K562 (cell line): ENCODE results near the gene PROM2. TPM values are rescaled to one million over a fixed set of nuclear protein-coding genes. Genes with fewer than 3 reads are reported as not detected.

Source experiments
- ATAC-seq: fragments of 200-7000 bp; cut with Tn5 transposase; 3 replicates; pipeline ENCODE4 v1.9.1; 2020; ENCODE audit warnings: moderate library complexity
- BruUV-seq: library from RNA; stranded (reverse); fragments of 400-500 nt; replicated peaks from 2 replicates; lab custom pipeline; 2021; lab: Mats Ljungman, UMichigan
- CTCF ChIA-PET: fragments of 300-600 bp; formaldehyde crosslinking; extraction: SDS; loops from one replicate; lab custom pipeline; 2021; ENCODE audit warnings: low intra/inter-chr PET ratio; lab: Yijun Ruan, JAX
- POLR2A ChIA-PET: fragments of 300-600, 350-650 bp; sonication (Branson Sonifier 250); formaldehyde crosslinking; extraction: SDS; loops from one replicate; lab custom pipeline; 2021; ENCODE audit warnings: antibody characterized with exemption, inconsistent platforms; lab: Yijun Ruan, JAX
- DNase-seq, 4 experiments: peaks; one replicate each; pipeline versions ENCODE4 v3.0.0 to v3.0.0-alpha.2; 2011 to 2018; ENCODE audit warnings: low spot score in 3 of 4, mixed read lengths in 3 of 4; ENCODE audit errors: extremely low read depth in 1 of 4
- FAIRE-seq: peaks from 2 replicates; lab custom pipeline; 2011; peaks lifted over from hg19 to GRCh38; lab: Jason Lieb, UNC
- H2AFZ ChIP-seq: 2 replicates; pipeline ENCODE4 v1.6.0; 2011; ENCODE audit warnings: low read depth, low read length, control low read depth, inconsistent platforms
- H3K27ac ChIP-seq: fragments of 200-600 bp; 3 replicates; pipeline ENCODE4 v1.8.0; 2011; ENCODE audit warnings: low read depth, mild to moderate bottlenecking, control low read depth, inconsistent platforms, low read length, moderate library complexity, mixed read lengths; ENCODE audit errors: extremely low read depth
- H3K27me3 ChIP-seq, 2 experiments: fragments of 300-600 bp in 1 of 2; 2 replicates in 1 of 2; 3 replicates in 1 of 2; pipeline versions ENCODE4 v1.6.0 to v1.8.0; 2011; ENCODE audit warnings: inconsistent platforms in 2 of 2, low read length in 2 of 2, mild to moderate bottlenecking in 1 of 2, mixed read lengths in 1 of 2, moderate library complexity in 1 of 2; ENCODE audit not compliant: control insufficient read depth in 2 of 2, insufficient read depth in 2 of 2
- H3K36me3 ChIP-seq: fragments of 300-600 bp; 3 replicates; pipeline ENCODE4 v1.8.0; 2011; ENCODE audit warnings: mild to moderate bottlenecking, low read length, inconsistent platforms; ENCODE audit not compliant: control insufficient read depth, insufficient read depth
- H3K4me1 ChIP-seq, 2 experiments: fragments of 200-600 bp in 1 of 2; replicated peaks in 1 of 2; 2 replicates in 1 of 2; 3 replicates in 1 of 2; pipeline versions ENCODE4 v1.5.1 to v1.8.0; 2011; ENCODE audit warnings: inconsistent platforms in 2 of 2, low read length in 2 of 2, mild to moderate bottlenecking in 1 of 2, mixed read lengths in 1 of 2, moderate library complexity in 1 of 2; ENCODE audit not compliant: control insufficient read depth in 2 of 2, insufficient read depth in 2 of 2
- H3K4me2 ChIP-seq: 2 replicates; pipeline ENCODE4 v1.6.1; 2011; ENCODE audit warnings: low read length, control low read depth, inconsistent platforms, mixed read lengths; ENCODE audit not compliant: insufficient read depth
- H3K4me3 ChIP-seq: fragments of 200-600 bp; sonication (generic), shearing (Covaris generic); 2 replicates; pipeline ENCODE4 v1.5.1; 2016; ENCODE audit warnings: control low read depth, inconsistent platforms
- H3K79me2 ChIP-seq: fragments of 200-600 bp; 3 replicates; pipeline ENCODE4 v1.8.0; 2011; ENCODE audit warnings: low read length, inconsistent platforms; ENCODE audit not compliant: control insufficient read depth, insufficient read depth
- H3K9ac ChIP-seq, 2 experiments: 2 replicates each; pipeline versions ENCODE4 v1.6.0 to v1.6.1; 2011; ENCODE audit warnings: low read depth in 2 of 2, low read length in 2 of 2, control low read depth in 1 of 2, inconsistent platforms in 1 of 2, mild to moderate bottlenecking in 1 of 2, mixed read lengths in 1 of 2; ENCODE audit not compliant: insufficient read depth in 1 of 2
- H3K9me1 ChIP-seq: one replicate; pipeline ENCODE4 v1.6.0; 2011; ENCODE audit warnings: inconsistent platforms, mild to moderate bottlenecking, low read length, moderate library complexity; ENCODE audit not compliant: control insufficient read depth, insufficient read depth
- H3K9me3 ChIP-seq: replicated peaks from 2 replicates; pipeline ENCODE4 v1.5.1; 2011; ENCODE audit warnings: low read depth, low read length, inconsistent platforms; ENCODE audit not compliant: control insufficient read depth, insufficient read depth
- H4K20me1 ChIP-seq: replicated peaks from 2 replicates; pipeline ENCODE4 v1.6.1; 2011; ENCODE audit warnings: low read length, inconsistent platforms, mixed read lengths; ENCODE audit not compliant: control insufficient read depth, insufficient read depth
- CBX1 ChIP-seq: sonication (generic); IDR thresholded peaks from 2 replicates; pipeline ENCODE4 v1.6.1; 2016; ENCODE audit warnings: antibody characterized with exemption, low read depth, mild to moderate bottlenecking
- FOXA1 ChIP-seq: fragments of 450-650 bp; IDR thresholded peaks from 2 replicates; pipeline ENCODE4 v1.6.1; 2016; ENCODE audit warnings: mild to moderate bottlenecking, borderline replicate concordance
- LEF1 ChIP-seq: fragments of 450-650 bp; IDR thresholded peaks from 2 replicates; pipeline ENCODE4 v1.6.1; 2016; ENCODE audit warnings: mild to moderate bottlenecking
- NFRKB ChIP-seq: fragments of 450-650 bp; IDR thresholded peaks from 2 replicates; pipeline ENCODE4 v1.6.1; 2016; ENCODE audit warnings: low read depth
- PTTG1 ChIP-seq: fragments of 450-650 bp; IDR thresholded peaks from 2 replicates; pipeline ENCODE4 v1.6.1; 2016; ENCODE audit warnings: low read depth, mild to moderate bottlenecking, missing genetic modification characterization, missing compliant biosample characterization
- SIN3A ChIP-seq, 2 experiments: fragments of 150-350 bp in 1 of 2; IDR thresholded peaks; 2 replicates each; pipeline ENCODE4 v1.6.1; 2011 to 2016; ENCODE audit warnings: borderline replicate concordance in 2 of 2, low read depth in 2 of 2, low read length in 2 of 2, mild to moderate bottlenecking in 2 of 2, moderate library complexity in 2 of 2; ENCODE audit not compliant: control insufficient read depth in 1 of 2
- SRSF3 ChIP-seq: fragments of 200-400 bp; formaldehyde crosslinking; IDR thresholded peaks from 2 replicates; pipeline ENCODE4 v1.6.1; 2016; ENCODE audit warnings: mild to moderate bottlenecking, low read length, moderate library complexity; ENCODE audit not compliant: insufficient read depth
- YY1 ChIP-seq, 3 experiments: IDR thresholded peaks; 2 replicates each; pipeline ENCODE4 v1.6.1; 2011; ENCODE audit warnings: low read length in 2 of 3, mild to moderate bottlenecking in 2 of 3, moderate library complexity in 2 of 3, borderline replicate concordance in 1 of 3, control low read depth in 1 of 3, low read depth in 1 of 3; ENCODE audit not compliant: insufficient read depth in 3 of 3, insufficient replicate concordance in 2 of 3, control insufficient read depth in 1 of 3, insufficient read length in 1 of 3; ENCODE audit errors: extremely low read depth in 1 of 3
- ZNF134 ChIP-seq: fragments of 250-450 bp; sonication (Bioruptor Pico); conservative IDR thresholded peaks from 2 replicates; pipeline ENCODE4 v1.4.0; 2020
- ZNF311 ChIP-seq: fragments of 250-450 bp; sonication (Bioruptor Pico); IDR thresholded peaks from 2 replicates; pipeline ENCODE4 v1.4.0; 2020; ENCODE audit warnings: mild to moderate bottlenecking, moderate library complexity
- ZNF57 ChIP-seq: fragments of 450-650 bp; formaldehyde crosslinking; IDR thresholded peaks from 2 replicates; pipeline ENCODE4 v1.4.0; 2020; ENCODE audit warnings: mild to moderate bottlenecking, moderate library complexity
- ZNF695 ChIP-seq: fragments of 450-650 bp; formaldehyde crosslinking; IDR thresholded peaks from 2 replicates; pipeline ENCODE4 v1.4.0; 2020; ENCODE audit warnings: mild to moderate bottlenecking, moderate library complexity
- ZNF766 ChIP-seq: fragments of 200-800 bp; sonication (Bioruptor generic); conservative IDR thresholded peaks from 2 replicates; pipeline ENCODE4 v1.6.1; 2016; ENCODE audit warnings: missing genetic modification characterization, missing compliant biosample characterization
- WGBS: fragments of 100-300 bp; shearing (Covaris generic); methylation state at CpG from one replicate; pipeline ENCODE4 v1.1.6; 2016; ENCODE audit warnings: low coverage, mixed read lengths; ENCODE audit not compliant: insufficient coverage; ENCODE audit errors: missing lambda C conversion rate; 5-methylcytosine and 5-hydroxymethylcytosine counted together
- in situ Hi-C: fragments of 300-500 bp; cut with MboI; formaldehyde crosslinking; loops from 4 replicates; pipeline ENCODE4 v1.15.0; 2018; ENCODE audit warnings: inconsistent platforms, mixed read lengths
- intact Hi-C: fragments of 100-400 bp; cut with micrococcal nuclease; formaldehyde crosslinking; loops from 2 replicates; pipeline ENCODE4 v1.14.2; 2022
- polyA plus RNA-seq, 8 experiments: library from polyadenylated mRNA; depleted of rRNA in 4 of 8; stranded (reverse) in 5 of 8; unstranded in 3 of 8; fragments of >200 nt; fragmentation: Nextera tagmentation in 2 of 8; fragmentation: Illumina TruSeq in 1 of 8; extraction: Ambion mirVana in 2 of 8; extraction: Trizol in 1 of 8; gene quantifications; 2 replicates each; pipeline versions ENCODE4 v1.2.1 to v1.2.3, GENCODE V29; 2011 to 2014; ENCODE audit warnings: inconsistent platforms in 1 of 8, missing spikeins in 1 of 8
- total RNA-seq, 7 experiments: library from RNA; depleted of rRNA in 6 of 7; stranded (reverse); fragments of >200 nt in 6 of 7; fragmentation: Illumina TruSeq in 2 of 7; extraction: Trizol in 2 of 7; gene quantifications; 2 replicates each; pipeline versions ENCODE4 v1.2.1 to v1.2.3, GENCODE V29; 2011 to 2021; ENCODE audit warnings: low replicate concordance in 1 of 7
- TF ChIP-seq, protein P1 (sequence below), 3 experiments: fragments of 200-800 bp in 1 of 3; sonication (Bioruptor generic) in 1 of 3; sonication (generic) in 1 of 3; formaldehyde crosslinking in 1 of 3; IDR thresholded peaks; 2 replicates each; pipeline versions ENCODE4 v1.6.1 to v1.8.0; 2016 to 2022; ENCODE audit warnings: mild to moderate bottlenecking in 2 of 3, missing compliant biosample characterization in 2 of 3, missing genetic modification characterization in 2 of 3, missing genetic modification reagents in 1 of 3

PROM2 gene
- total and polyA plus RNA-seq, 9 of the 15 experiments (the other 6 are each of a cell fraction or from before 2014, with no cell fraction given), result not detected

DNA sequence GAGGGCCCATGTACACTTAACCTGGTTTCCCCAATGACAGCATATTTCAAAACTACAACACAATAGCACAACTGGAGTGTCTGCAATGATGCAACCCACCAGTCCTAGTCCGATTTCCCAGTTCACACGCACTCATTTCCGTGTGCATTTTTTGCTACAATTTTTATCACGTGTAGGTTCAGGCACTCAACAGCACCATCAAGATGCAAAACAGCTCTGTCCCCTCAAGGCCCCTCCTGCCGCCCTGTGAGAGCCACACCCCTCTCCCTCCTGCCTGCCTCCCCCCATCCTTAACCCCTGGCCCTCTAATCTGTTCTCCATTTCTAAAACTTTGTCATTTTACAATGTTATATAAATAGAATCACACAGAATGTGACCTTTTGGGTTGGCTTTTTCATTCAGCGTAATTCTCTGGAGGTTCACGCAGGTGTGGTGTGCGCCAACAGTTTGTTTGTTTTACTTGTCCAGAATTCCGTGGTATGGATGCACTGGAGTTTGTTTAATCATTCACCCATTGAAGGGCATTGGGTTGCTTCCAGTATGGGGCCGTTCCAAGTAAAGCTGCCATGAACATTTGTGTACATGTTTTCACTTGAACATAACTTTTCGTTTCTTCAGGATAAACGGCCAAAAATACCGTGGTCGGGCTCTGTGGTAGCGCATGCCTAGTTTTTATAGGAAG, 31.3 kb downstream of the PROM2 start:
- H3K27me3 ChIP-seq, result peaks cover 10 to 51% of the 10 kb centered on the region in 2 experiments
- no peaks in the 10 kb centered on the region for H3K79me2 ChIP-seq
- no peaks in the 10 kb centered on the region for H3K9me1 ChIP-seq
- 1% methylated on average over 15 of the region's 15 CpGs for WGBS
- ATAC-seq (no peak), DNase-seq (no peak), FAIRE-seq (no peak)
- no peak overlapping the region for H3K27ac ChIP-seq
- H4K20me1 ChIP-seq, result peaks cover 5% of the 10 kb centered on the region; the same call in 1 of the 2 replicates
- in situ Hi-C loops (no loop called here), intact Hi-C loops (no loop called here)
- H2AFZ ChIP-seq, result no peak overlapping the region
- no peaks in the 10 kb centered on the region for H3K36me3 ChIP-seq
- H3K4me1 ChIP-seq, result no peaks in the 10 kb centered on the region; a peak in 2 of 5 replicates
- no peak overlapping the region for H3K4me2 ChIP-seq
- H3K9ac ChIP-seq, result no peak overlapping the region
- no peaks in the 10 kb centered on the region for H3K9me3 ChIP-seq
- no TSS peak for BruUV-seq
- POLR2A ChIA-PET, result interaction anchor here (0.6 kb wide), 1 partner anchor 17 kb away, joined by 3 read pairs; no protein-coding TSS in a partner anchor
- CTCF ChIA-PET, result no interaction called here
- no peak overlapping the region for H3K4me3 ChIP-seq
- TF ChIP-seq ZNF134 (CRISPR knock-in tag) (no peak), PTTG1 (tag) (no peak), FOXA1 (no peak), LEF1 (no peak), ZNF57 (CRISPR knock-in tag) (no peak), SIN3A (IDR thresholded peaks at IDR 0.05; ENCODE audit: borderline replicate concordance in 2 of 2, control insufficient read depth in 1 of 2, low read depth in 2 of 2, low read length in 2 of 2) (no peak), ZNF766 (CRISPR knock-in tag) (no peak), NFRKB (no peak), ZNF311 (CRISPR knock-in tag) (no peak), SRSF3 (no peak), YY1 (IDR thresholded peaks at IDR 0.05; ENCODE audit: borderline replicate concordance in 1 of 3, control insufficient read depth in 1 of 3, extremely low read depth in 1 of 3, insufficient read depth in 3 of 3, insufficient read length in 1 of 3, insufficient replicate concordance in 2 of 3, low read depth in 1 of 3, low read length in 2 of 3) (no peak), CBX1 (no peak), ZNF695 (CRISPR knock-in tag) (no peak)
- TF ChIP-seq, protein P1, sequence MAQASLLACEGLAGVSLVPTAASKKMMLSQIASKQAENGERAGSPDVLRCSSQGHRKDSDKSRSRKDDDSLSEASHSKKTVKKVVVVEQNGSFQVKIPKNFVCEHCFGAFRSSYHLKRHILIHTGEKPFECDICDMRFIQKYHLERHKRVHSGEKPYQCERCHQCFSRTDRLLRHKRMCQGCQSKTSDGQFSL (CRISPR knock-in tag; IDR thresholded peaks at IDR 0.05), result no peak
- TF ChIP-seq, protein P1 (tag; IDR thresholded peaks at IDR 0.05), result no peak
